BLaER1 treated with 17β-estradiol and CSF1 and Interleukin-3, amounts not matched to agents 10 nM and 100 nM (cell line): Measurements from ENCODE around the gene CDC42EP4.

ENCODE experiments used
- H3K27ac ChIP-seq, 11 experiments: shearing (Covaris generic); formaldehyde crosslinking; 2 replicates each; pipeline ENCODE4 v1.8.1; 2022
- H3K27me3 ChIP-seq, 11 experiments: shearing (Covaris generic); formaldehyde crosslinking; 2 replicates each; pipeline ENCODE4 v1.8.1; 2022
- H3K36me3 ChIP-seq, 11 experiments: shearing (Covaris generic); formaldehyde crosslinking; 2 replicates each; pipeline ENCODE4 v1.8.1; 2022
- H3K4me1 ChIP-seq, 10 experiments: shearing (Covaris generic); formaldehyde crosslinking; 2 replicates each; pipeline ENCODE4 v1.8.1; 2022
- H3K4me2 ChIP-seq, 11 experiments: shearing (Covaris generic); formaldehyde crosslinking; 2 replicates each; pipeline ENCODE4 v1.8.1; 2022
- H3K4me3 ChIP-seq, 10 experiments: shearing (Covaris generic); formaldehyde crosslinking; 2 replicates each; pipeline ENCODE4 v1.8.1; 2022
- H3K9ac ChIP-seq, 11 experiments: shearing (Covaris generic); formaldehyde crosslinking; 2 replicates each; pipeline ENCODE4 v1.8.1; 2022
- H3K9me3 ChIP-seq, 11 experiments: shearing (Covaris generic); formaldehyde crosslinking; replicated peaks in 1 of 11; 2 replicates each; pipeline ENCODE4 v1.8.1; 2022
- H4K20me1 ChIP-seq, 11 experiments: shearing (Covaris generic); formaldehyde crosslinking; 2 replicates each; pipeline ENCODE4 v1.8.1; 2022
- Cebpa-rat ChIP-seq, 11 experiments: shearing (Covaris generic); IDR thresholded peaks; 2 replicates each; pipeline ENCODE4 v1.8.1; 2022

Gene CDC42EP4

GRCh38 chr17:73311781-73312641 is at the start of gene CDC42EP4:
CDC42EP4 (minus strand) TSS chr17:73312001; CDS start chr17:73286500, 25,501 bp downstream.
- TF ChIP-seq Cebpa-rat (IDR thresholded peaks at IDR 0.05) = no peak
- Histone ChIP-seq H3K4me2 (peak within 1 kb of the TSS; percentile 90 to 100 (median 99)), H3K36me3 (0 out of 22 replicates have a peak, but pooled peaks cover 0 to under 1% (median 0%) of the 10 kb centered on the region in 11 experiments), H3K27ac (peak within 1 kb of the TSS; percentile 57 to 88 (median 80); a peak in 21 of 22 replicates), H3K27me3 (no peaks in the 10 kb centered on the region), H3K9me3 (no peaks in the 10 kb centered on the region), H3K4me1 (peaks cover 38 to 79% (median 57%) of the 10 kb centered on the region in 10 experiments), H3K9ac (peak within 1 kb of the TSS; percentile 78 to 87 (median 84)), H3K4me3 (peak within 1 kb of the TSS; percentile 69 to 97 (median 86)), H4K20me1 (no peaks in the 10 kb centered on the region; a peak in 1 of 22 replicates)

- peaks cover 0 to 10% (median 0%) of the 10 kb centered on the region in 11 experiments; a peak in 5 of 22 replicates for H3K27me3 ChIP-seq
- H3K4me2 ChIP-seq = no peak overlapping the region
- no peak overlapping the region for H3K9ac ChIP-seq
- H3K4me3 ChIP-seq = no peak overlapping the region
- no peak for TF ChIP-seq Cebpa-rat (IDR thresholded peaks at IDR 0.05)
- no peaks in the 10 kb centered on the region for H3K9me3 ChIP-seq
- H3K27ac ChIP-seq = no peak overlapping the region
- peaks cover 7 to 14% (median 11%) of the 10 kb centered on the region in 10 experiments for H3K4me1 ChIP-seq
- H4K20me1 ChIP-seq = peaks cover 0 to 6% (median 0%) of the 10 kb centered on the region in 11 experiments; a peak in 1 of 22 replicates
- H3K36me3 ChIP-seq = peaks cover 0 to 3% (median 0%) of the 10 kb centered on the region in 11 experiments; a peak in 5 of 22 replicates
Measured at GRCh38 chr17:73360961-73361761, 49.4 kb upstream of the CDC42EP4 start.

- Histone ChIP-seq H3K4me2 (no peak overlapping the region), H3K4me3 (no peak overlapping the region), H3K9me3 (no peaks in the 10 kb centered on the region), H3K36me3 (peaks cover 0 to 3% (median 0%) of the 10 kb centered on the region in 11 experiments; a peak in 5 of 22 replicates), H3K4me1 (peaks cover 0 to 2% (median 0%) of the 10 kb centered on the region in 10 experiments; a peak in 2 of 20 replicates), H3K27ac (no peak overlapping the region), H3K27me3 (no peaks in the 10 kb centered on the region), H3K9ac (no peak overlapping the region), H4K20me1 (peaks cover 0 to 6% (median 0%) of the 10 kb centered on the region in 11 experiments; a peak in 1 of 22 replicates)
- TF ChIP-seq Cebpa-rat (IDR thresholded peaks at IDR 0.05) = no peak
Measured at GRCh38 chr17:73359987-73360410, 48.2 kb upstream of the CDC42EP4 start.

GRCh38 chr17:73359352-73359751 is 47.6 kb upstream of the CDC42EP4 start:
- Histone ChIP-seq H4K20me1 (peaks cover 0 to 6% (median 0%) of the 10 kb centered on the region in 11 experiments; a peak in 1 of 22 replicates), H3K9me3 (no peaks in the 10 kb centered on the region), H3K4me3 (no peak overlapping the region), H3K4me2 (no peak overlapping the region), H3K4me1 (0 out of 20 replicates have a peak, but pooled peaks cover 0 to under 1% (median 0%) of the 10 kb centered on the region in 10 experiments), H3K36me3 (peaks cover 0 to 3% (median 0%) of the 10 kb centered on the region in 11 experiments; a peak in 5 of 22 replicates), H3K27ac (no peak overlapping the region), H3K27me3 (no peaks in the 10 kb centered on the region), H3K9ac (no peak overlapping the region)
- no peak for TF ChIP-seq Cebpa-rat (IDR thresholded peaks at IDR 0.05)

- Histone ChIP-seq H4K20me1 (peaks cover 0 to 6% (median 0%) of the 10 kb centered on the region in 11 experiments; a peak in 1 of 22 replicates), H3K9me3 (no peaks in the 10 kb centered on the region), H3K9ac (no peak overlapping the region), H3K4me2 (no peak overlapping the region), H3K27ac (no peak overlapping the region), H3K4me1 (peaks cover 0 to 4% (median 0%) of the 10 kb centered on the region in 10 experiments; a peak in 1 of 20 replicates), H3K36me3 (peaks cover 0 to 3% (median 0%) of the 10 kb centered on the region in 11 experiments; a peak in 4 of 22 replicates), H3K4me3 (no peak overlapping the region), H3K27me3 (no peaks in the 10 kb centered on the region)
- no peak for TF ChIP-seq Cebpa-rat (IDR thresholded peaks at IDR 0.05)
Measured at GRCh38 chr17:73358668-73359067, 46.9 kb upstream of the CDC42EP4 start.

- H3K27ac ChIP-seq = no peak overlapping the region
- no peak overlapping the region for H3K4me2 ChIP-seq
- H3K36me3 ChIP-seq = peaks cover 0 to 3% (median 0%) of the 10 kb centered on the region in 11 experiments; a peak in 4 of 22 replicates
- H4K20me1 ChIP-seq = peaks cover 0 to 6% (median 0%) of the 10 kb centered on the region in 11 experiments; a peak in 1 of 22 replicates
- no peak overlapping the region for H3K9ac ChIP-seq
- no peaks in the 10 kb centered on the region for H3K9me3 ChIP-seq
- H3K4me3 ChIP-seq = no peak overlapping the region
- no peak for TF ChIP-seq Cebpa-rat (IDR thresholded peaks at IDR 0.05)
- no peaks in the 10 kb centered on the region for H3K27me3 ChIP-seq
- peaks cover 0 to 4% (median 0%) of the 10 kb centered on the region in 10 experiments; a peak in 1 of 20 replicates for H3K4me1 ChIP-seq
Measured at GRCh38 chr17:73357981-73358380, 46.2 kb upstream of the CDC42EP4 start.

GRCh38 chr17:73357318-73357717 is 45.5 kb upstream of the CDC42EP4 start:
- H3K27ac ChIP-seq = no peak overlapping the region
- no peaks in the 10 kb centered on the region for H3K27me3 ChIP-seq

GRCh38 chr17:73356561-73357170 is 44.9 kb upstream of the CDC42EP4 start:
- Histone ChIP-seq H3K9ac (no peak overlapping the region), H3K27ac (no peak overlapping the region), H3K27me3 (no peaks in the 10 kb centered on the region), H3K4me3 (no peak overlapping the region), H3K9me3 (no peaks in the 10 kb centered on the region), H3K4me2 (no peak overlapping the region), H3K4me1 (peaks cover 0 to 4% (median 0%) of the 10 kb centered on the region in 10 experiments; a peak in 1 of 20 replicates), H4K20me1 (peaks cover 0 to 6% (median 0%) of the 10 kb centered on the region in 11 experiments; a peak in 1 of 22 replicates), H3K36me3 (peaks cover 0 to 3% (median 0%) of the 10 kb centered on the region in 11 experiments; a peak in 4 of 22 replicates)
- TF ChIP-seq Cebpa-rat (IDR thresholded peaks at IDR 0.05) = no peak

More at GRCh38 chr17:73357318-73357717, 45.5 kb upstream of the CDC42EP4 start:
- H3K4me1 ChIP-seq = peaks cover 0 to 4% (median 0%) of the 10 kb centered on the region in 10 experiments; a peak in 1 of 20 replicates
- H3K4me2 ChIP-seq = no peak overlapping the region
- TF ChIP-seq Cebpa-rat (IDR thresholded peaks at IDR 0.05) = no peak
- H3K36me3 ChIP-seq = peaks cover 0 to 3% (median 0%) of the 10 kb centered on the region in 11 experiments; a peak in 4 of 22 replicates
- H4K20me1 ChIP-seq = peaks cover 0 to 6% (median 0%) of the 10 kb centered on the region in 11 experiments; a peak in 1 of 22 replicates
- no peaks in the 10 kb centered on the region for H3K9me3 ChIP-seq
- no peak overlapping the region for H3K9ac ChIP-seq
- no peak overlapping the region for H3K4me3 ChIP-seq
